ENCODE data around the gene CDKN1B. TPM values are rescaled to one million over a fixed set of nuclear protein-coding genes. Genes with fewer than 3 reads are reported as not detected.
A peak's percentile ranks its signal among the peaks of the same experiment; 100 is the strongest.

Gene CDKN1B
- total and polyA plus RNA-seq, 2 of the 13 experiments (the other 11 are each of a cell fraction or from before 2014, with no cell fraction given): 20.1 to 37.2 TPM

DNA sequence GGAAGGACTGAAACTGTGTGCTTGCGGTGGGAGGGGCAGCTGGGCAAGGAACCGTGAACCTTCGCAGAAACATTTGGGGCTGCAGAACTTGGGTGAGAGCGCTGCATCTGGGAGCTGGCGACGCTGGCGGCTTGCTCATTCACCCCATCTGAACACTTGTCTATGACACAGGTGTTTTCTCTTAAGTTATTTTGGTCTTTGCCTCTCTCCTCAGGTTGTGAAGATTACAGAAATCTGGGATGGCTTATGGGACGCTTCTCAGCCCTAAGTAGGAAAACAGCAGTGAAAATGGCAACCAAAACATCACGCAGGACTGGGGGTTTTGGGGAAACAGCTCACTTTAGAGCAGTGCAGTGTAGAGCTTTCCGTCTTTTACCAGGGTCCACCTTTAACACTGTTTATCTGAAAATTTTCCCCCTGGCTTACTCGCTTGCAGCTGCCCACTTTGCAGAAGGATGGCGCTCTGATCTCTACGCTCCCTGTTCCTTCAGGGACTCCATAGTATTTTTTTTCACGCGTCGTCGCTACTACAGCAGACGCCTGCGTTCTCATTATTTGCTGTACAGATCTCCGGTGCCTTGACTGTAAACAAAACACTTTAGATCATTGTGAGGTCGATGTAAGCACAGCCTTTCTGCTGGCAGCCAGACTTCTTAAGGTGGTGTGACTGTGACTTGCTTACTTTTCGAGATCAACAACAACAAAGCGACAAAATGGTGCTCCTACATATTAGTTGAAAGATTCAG, 2.7 kb upstream of the CDKN1B start (continued):
- no peak for TF ChIP-seq SP1 (IDR thresholded peaks at IDR 0.05)
- no peak for TF ChIP-seq SP1 (CRISPR knock-in tag; IDR thresholded peaks at IDR 0.05)
- no peak for TF ChIP-seq ZBTB42 (CRISPR knock-in tag; IDR thresholded peaks at IDR 0.05)
- TF ChIP-seq NRL (CRISPR knock-in tag; IDR thresholded peaks at IDR 0.05; ENCODE audit: borderline replicate concordance): no peak
- TF ChIP-seq HDAC2 (CRISPR knock-in tag; IDR thresholded peaks at IDR 0.05): no peak
- TF ChIP-seq, protein P1, sequence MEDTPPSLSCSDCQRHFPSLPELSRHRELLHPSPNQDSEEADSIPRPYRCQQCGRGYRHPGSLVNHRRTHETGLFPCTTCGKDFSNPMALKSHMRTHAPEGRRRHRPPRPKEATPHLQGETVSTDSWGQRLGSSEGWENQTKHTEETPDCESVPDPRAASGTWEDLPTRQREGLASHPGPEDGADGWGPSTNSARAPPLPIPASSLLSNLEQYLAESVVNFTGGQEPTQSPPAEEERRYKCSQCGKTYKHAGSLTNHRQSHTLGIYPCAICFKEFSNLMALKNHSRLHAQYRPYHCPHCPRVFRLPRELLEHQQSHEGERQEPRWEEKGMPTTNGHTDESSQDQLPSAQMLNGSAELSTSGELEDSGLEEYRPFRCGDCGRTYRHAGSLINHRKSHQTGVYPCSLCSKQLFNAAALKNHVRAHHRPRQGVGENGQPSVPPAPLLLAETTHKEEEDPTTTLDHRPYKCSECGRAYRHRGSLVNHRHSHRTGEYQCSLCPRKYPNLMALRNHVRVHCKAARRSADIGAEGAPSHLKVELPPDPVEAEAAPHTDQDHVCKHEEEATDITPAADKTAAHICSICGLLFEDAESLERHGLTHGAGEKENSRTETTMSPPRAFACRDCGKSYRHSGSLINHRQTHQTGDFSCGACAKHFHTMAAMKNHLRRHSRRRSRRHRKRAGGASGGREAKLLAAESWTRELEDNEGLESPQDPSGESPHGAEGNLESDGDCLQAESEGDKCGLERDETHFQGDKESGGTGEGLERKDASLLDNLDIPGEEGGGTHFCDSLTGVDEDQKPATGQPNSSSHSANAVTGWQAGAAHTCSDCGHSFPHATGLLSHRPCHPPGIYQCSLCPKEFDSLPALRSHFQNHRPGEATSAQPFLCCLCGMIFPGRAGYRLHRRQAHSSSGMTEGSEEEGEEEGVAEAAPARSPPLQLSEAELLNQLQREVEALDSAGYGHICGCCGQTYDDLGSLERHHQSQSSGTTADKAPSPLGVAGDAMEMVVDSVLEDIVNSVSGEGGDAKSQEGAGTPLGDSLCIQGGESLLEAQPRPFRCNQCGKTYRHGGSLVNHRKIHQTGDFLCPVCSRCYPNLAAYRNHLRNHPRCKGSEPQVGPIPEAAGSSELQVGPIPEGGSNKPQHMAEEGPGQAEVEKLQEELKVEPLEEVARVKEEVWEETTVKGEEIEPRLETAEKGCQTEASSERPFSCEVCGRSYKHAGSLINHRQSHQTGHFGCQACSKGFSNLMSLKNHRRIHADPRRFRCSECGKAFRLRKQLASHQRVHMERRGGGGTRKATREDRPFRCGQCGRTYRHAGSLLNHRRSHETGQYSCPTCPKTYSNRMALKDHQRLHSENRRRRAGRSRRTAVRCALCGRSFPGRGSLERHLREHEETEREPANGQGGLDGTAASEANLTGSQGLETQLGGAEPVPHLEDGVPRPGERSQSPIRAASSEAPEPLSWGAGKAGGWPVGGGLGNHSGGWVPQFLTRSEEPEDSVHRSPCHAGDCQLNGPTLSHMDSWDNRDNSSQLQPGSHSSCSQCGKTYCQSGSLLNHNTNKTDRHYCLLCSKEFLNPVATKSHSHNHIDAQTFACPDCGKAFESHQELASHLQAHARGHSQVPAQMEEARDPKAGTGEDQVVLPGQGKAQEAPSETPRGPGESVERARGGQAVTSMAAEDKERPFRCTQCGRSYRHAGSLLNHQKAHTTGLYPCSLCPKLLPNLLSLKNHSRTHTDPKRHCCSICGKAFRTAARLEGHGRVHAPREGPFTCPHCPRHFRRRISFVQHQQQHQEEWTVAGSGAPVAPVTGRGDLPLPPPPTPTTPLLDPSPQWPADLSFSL (CRISPR knock-in tag; IDR thresholded peaks at IDR 0.05): no peak
- TF ChIP-seq LCORL (IDR thresholded peaks at IDR 0.05): no peak
- TF ChIP-seq LCORL (CRISPR knock-in tag; IDR thresholded peaks at IDR 0.05): 0 out of 2 replicates have a peak, but pooled peaks have one; percentile 17
- no peak for TF ChIP-seq ZFP82 (CRISPR knock-in tag; IDR thresholded peaks at IDR 0.05; ENCODE audit: borderline replicate concordance)
- TF ChIP-seq MYC (CRISPR knock-in tag; IDR thresholded peaks at IDR 0.05; ENCODE audit: borderline replicate concordance): no peak; the same call in 1 of the 2 replicates
- TF ChIP-seq XRCC5 (optimal IDR thresholded peaks at IDR 0.05; ENCODE audit: low read length): peak; percentile 28
- TF ChIP-seq TBX2 (CRISPR knock-in tag; IDR thresholded peaks at IDR 0.05; ENCODE audit: borderline replicate concordance): peak; percentile 37; the same call in 1 of the 2 replicates
- no peak for TF ChIP-seq GATA4 (IDR thresholded peaks at IDR 0.05; ENCODE audit: borderline replicate concordance, low read depth)
- TF ChIP-seq ZNF3 (CRISPR knock-in tag; IDR thresholded peaks at IDR 0.05): no peak
- 0 out of 2 replicates have a peak, but pooled peaks have one; percentile 28 for TF ChIP-seq SMAD1 (CRISPR knock-in tag; IDR thresholded peaks at IDR 0.05; ENCODE audit: borderline replicate concordance, low read depth)
- no peak for TF ChIP-seq KAT7 (CRISPR knock-in tag; IDR thresholded peaks at IDR 0.05; ENCODE audit: borderline replicate concordance)
- TF ChIP-seq ZNF672 (CRISPR knock-in tag; IDR thresholded peaks at IDR 0.05): no peak
- TF ChIP-seq ZNF883 (CRISPR knock-in tag; IDR thresholded peaks at IDR 0.05; ENCODE audit: not compliant biosample characterization): no peak
- TF ChIP-seq GATAD1 (CRISPR knock-in tag; IDR thresholded peaks at IDR 0.05): no peak
- TF ChIP-seq, protein P2, sequence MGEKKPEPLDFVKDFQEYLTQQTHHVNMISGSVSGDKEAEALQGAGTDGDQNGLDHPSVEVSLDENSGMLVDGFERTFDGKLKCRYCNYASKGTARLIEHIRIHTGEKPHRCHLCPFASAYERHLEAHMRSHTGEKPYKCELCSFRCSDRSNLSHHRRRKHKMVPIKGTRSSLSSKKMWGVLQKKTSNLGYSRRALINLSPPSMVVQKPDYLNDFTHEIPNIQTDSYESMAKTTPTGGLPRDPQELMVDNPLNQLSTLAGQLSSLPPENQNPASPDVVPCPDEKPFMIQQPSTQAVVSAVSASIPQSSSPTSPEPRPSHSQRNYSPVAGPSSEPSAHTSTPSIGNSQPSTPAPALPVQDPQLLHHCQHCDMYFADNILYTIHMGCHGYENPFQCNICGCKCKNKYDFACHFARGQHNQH (CRISPR knock-in tag; IDR thresholded peaks at IDR 0.05): no peak
- TF ChIP-seq, protein P3, sequence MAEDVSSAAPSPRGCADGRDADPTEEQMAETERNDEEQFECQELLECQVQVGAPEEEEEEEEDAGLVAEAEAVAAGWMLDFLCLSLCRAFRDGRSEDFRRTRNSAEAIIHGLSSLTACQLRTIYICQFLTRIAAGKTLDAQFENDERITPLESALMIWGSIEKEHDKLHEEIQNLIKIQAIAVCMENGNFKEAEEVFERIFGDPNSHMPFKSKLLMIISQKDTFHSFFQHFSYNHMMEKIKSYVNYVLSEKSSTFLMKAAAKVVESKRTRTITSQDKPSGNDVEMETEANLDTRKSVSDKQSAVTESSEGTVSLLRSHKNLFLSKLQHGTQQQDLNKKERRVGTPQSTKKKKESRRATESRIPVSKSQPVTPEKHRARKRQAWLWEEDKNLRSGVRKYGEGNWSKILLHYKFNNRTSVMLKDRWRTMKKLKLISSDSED (CRISPR knock-in tag; IDR thresholded peaks at IDR 0.05): no peak
- no peak for TF ChIP-seq RXRB (CRISPR knock-in tag; IDR thresholded peaks at IDR 0.05; ENCODE audit: borderline replicate concordance)
- no peak for TF ChIP-seq PTBP1 (IDR thresholded peaks at IDR 0.05; ENCODE audit: low read depth, low read length, poor library complexity, severe bottlenecking)
